H1 (cell line): ENCODE measurements around the gene HOXD12. TPM values are rescaled to one million over a fixed set of nuclear protein-coding genes. Genes with fewer than 3 reads are reported as not detected.

Experiments used
- CTCF ChIA-PET: fragments of 300-600 bp; sonication (Branson Sonifier 250); formaldehyde crosslinking; loops from one replicate; lab custom pipeline; 2021; ENCODE audit not compliant: partially characterized antibody; lab: Charles Lee
- POLR2A ChIA-PET: fragments of 300-600 bp; sonication (Branson Sonifier 250); formaldehyde crosslinking; loops from one replicate; lab custom pipeline; 2021; ENCODE audit warnings: inconsistent platforms; ENCODE audit not compliant: partially characterized antibody; lab: Charles Lee
- DNase-seq, 2 experiments: peaks; one replicate each; pipeline versions ENCODE4 v3.0.0 to v3.0.0-alpha.2; 2010 to 2022; ENCODE audit warnings: low spot score in 2 of 2, low read depth in 1 of 2, mixed read lengths in 1 of 2
- FAIRE-seq: peaks from 2 replicates; lab custom pipeline; 2011; peaks lifted over from hg19 to GRCh38; lab: Jason Lieb, UNC
- H2AFZ ChIP-seq: 2 replicates; pipeline ENCODE4 v1.8.1; 2012; ENCODE audit warnings: low read length, inconsistent platforms
- H2AK5ac ChIP-seq: 2 replicates; pipeline ENCODE4 v1.6.1; 2013; ENCODE audit warnings: low read depth, low read length
- H2BK120ac ChIP-seq: replicated peaks from 2 replicates; pipeline ENCODE3; 2013; ENCODE audit warnings: low read depth, low read length, inconsistent platforms
- H2BK12ac ChIP-seq: 2 replicates; pipeline ENCODE4 v1.6.1; 2013; ENCODE audit warnings: low read depth, low read length
- H2BK15ac ChIP-seq: 2 replicates; pipeline ENCODE4 v1.6.1; 2013; ENCODE audit warnings: low read length
- H2BK20ac ChIP-seq: 2 replicates; pipeline ENCODE4 v1.6.1; 2013; ENCODE audit warnings: low read length
- H2BK5ac ChIP-seq: 2 replicates; pipeline ENCODE4 v1.6.1; 2013; ENCODE audit warnings: low read depth, low read length
- H3K14ac ChIP-seq: 2 replicates; pipeline ENCODE4 v1.6.1; 2013; ENCODE audit warnings: inconsistent platforms; ENCODE audit not compliant: insufficient read length
- H3K18ac ChIP-seq: 2 replicates; pipeline ENCODE4 v1.6.1; 2013; ENCODE audit warnings: low read length; ENCODE audit errors: extremely low read depth
- H3K23ac ChIP-seq: 2 replicates; pipeline ENCODE4 v1.6.1; 2013; ENCODE audit warnings: inconsistent platforms; ENCODE audit not compliant: insufficient read length
- H3K23me2 ChIP-seq: 2 replicates; pipeline ENCODE4 v1.6.1; 2013; ENCODE audit warnings: low read depth, low read length
- H3K27ac ChIP-seq: 2 replicates; pipeline ENCODE4 v1.6.1; 2011; ENCODE audit warnings: low read depth, low read length, inconsistent platforms
- H3K27me3 ChIP-seq, 4 experiments: replicated peaks in 1 of 4; 1 replicate in 1 of 4; 2 replicates in 3 of 4; pipeline versions ENCODE4 v1.6.1 to v1.8.1; 2011 to 2013; ENCODE audit warnings: low read length in 3 of 4, mild to moderate bottlenecking in 3 of 4, inconsistent platforms in 2 of 4, mixed read lengths in 2 of 4, moderate library complexity in 1 of 4; ENCODE audit not compliant: control insufficient read depth in 3 of 4, insufficient read depth in 3 of 4; ENCODE audit errors: extremely low read depth in 1 of 4
- H3K36me3 ChIP-seq, 4 experiments: 2 replicates each; pipeline versions ENCODE4 v1.6.1 to v1.8.1; 2011 to 2013; ENCODE audit warnings: mild to moderate bottlenecking in 4 of 4, low read length in 3 of 4, moderate library complexity in 2 of 4, control low read depth in 1 of 4, inconsistent platforms in 1 of 4; ENCODE audit not compliant: insufficient read depth in 4 of 4, control insufficient read depth in 2 of 4
- H3K4ac ChIP-seq: replicated peaks from 2 replicates; pipeline ENCODE3; 2013; ENCODE audit warnings: low read length, low read depth, mixed read lengths, inconsistent platforms; ENCODE audit not compliant: insufficient read length
- H3K4me1 ChIP-seq, 4 experiments: replicated peaks in 1 of 4; 1 replicate in 1 of 4; 2 replicates in 3 of 4; pipeline versions ENCODE4 v1.6.1 to v1.8.1; 2011 to 2013; ENCODE audit warnings: low read length in 3 of 4, inconsistent platforms in 2 of 4, mixed read lengths in 1 of 4; ENCODE audit not compliant: insufficient read depth in 4 of 4, control insufficient read depth in 3 of 4
- H3K4me2 ChIP-seq, 2 experiments: 2 replicates each; pipeline versions ENCODE4 v1.6.1 to v1.8.1; 2011 to 2013; ENCODE audit warnings: low read depth in 2 of 2, low read length in 2 of 2, control low read depth in 1 of 2, inconsistent platforms in 1 of 2, mild to moderate bottlenecking in 1 of 2; ENCODE audit not compliant: insufficient read depth in 1 of 2
- H3K4me3 ChIP-seq, 4 experiments: fragments of 200-600, 300-600 bp in 1 of 4; sonication (generic), shearing (Covaris generic), sonication (Bioruptor Twin) in 1 of 4; 2 replicates each; pipeline versions ENCODE4 v1.5.1 to v1.8.1; 2011 to 2016; ENCODE audit warnings: low read length in 4 of 4, low read depth in 3 of 4, control low read depth in 2 of 4, inconsistent platforms in 2 of 4, mild to moderate bottlenecking in 2 of 4, mixed read lengths in 1 of 4, moderate library complexity in 1 of 4; ENCODE audit not compliant: insufficient read depth in 2 of 4; ENCODE audit errors: extremely low read depth in 1 of 4
- H3K56ac ChIP-seq: replicated peaks from 2 replicates; pipeline ENCODE3; 2013; ENCODE audit warnings: low read depth, mild to moderate bottlenecking, mixed read lengths, low read length, inconsistent platforms; ENCODE audit not compliant: insufficient read length
- H3K79me1 ChIP-seq: 2 replicates; pipeline ENCODE4 v1.6.1; 2013; ENCODE audit warnings: low read depth, low read length, control low read depth
- H3K79me2 ChIP-seq, 2 experiments: 2 replicates each; pipeline versions ENCODE4 v1.6.1 to v1.8.1; 2012 to 2013; ENCODE audit warnings: low read length in 2 of 2, mild to moderate bottlenecking in 2 of 2, inconsistent platforms in 1 of 2; ENCODE audit not compliant: insufficient read depth in 2 of 2, control insufficient read depth in 1 of 2
- H3K9ac ChIP-seq, 4 experiments: replicated peaks in 1 of 4; 1 replicate in 1 of 4; 2 replicates in 3 of 4; pipeline versions ENCODE4 v1.6.1 to v1.8.1; 2011 to 2013; ENCODE audit warnings: low read depth in 3 of 4, low read length in 3 of 4, control low read depth in 2 of 4, mild to moderate bottlenecking in 2 of 4, moderate library complexity in 2 of 4, inconsistent platforms in 1 of 4; ENCODE audit errors: extremely low read depth in 1 of 4
- H3K9me3 ChIP-seq, 2 experiments: 2 replicates each; pipeline versions ENCODE4 v1.6.1 to v1.8.1; 2012 to 2013; ENCODE audit warnings: mild to moderate bottlenecking in 2 of 2, moderate library complexity in 2 of 2, control low read depth in 1 of 2, inconsistent platforms in 1 of 2, low read depth in 1 of 2, low read length in 1 of 2, mixed read lengths in 1 of 2; ENCODE audit not compliant: insufficient read depth in 2 of 2
- H4K20me1 ChIP-seq, 2 experiments: replicated peaks in 1 of 2; 2 replicates each; pipeline versions ENCODE3 to v1.8.1; 2011 to 2013; ENCODE audit warnings: inconsistent platforms in 2 of 2, low read length in 2 of 2, mild to moderate bottlenecking in 1 of 2; ENCODE audit not compliant: insufficient read depth in 2 of 2, control insufficient read depth in 1 of 2
- H4K5ac ChIP-seq: 2 replicates; pipeline ENCODE4 v1.6.1; 2013; ENCODE audit warnings: low read length, low read depth, mixed read lengths, inconsistent platforms; ENCODE audit not compliant: insufficient read length
- H4K8ac ChIP-seq: 2 replicates; pipeline ENCODE4 v1.8.0; 2013; ENCODE audit warnings: mild to moderate bottlenecking, moderate library complexity, low read length, inconsistent platforms; ENCODE audit not compliant: insufficient read depth; ENCODE audit errors: extremely low read depth
- H4K91ac ChIP-seq: replicated peaks from 2 replicates; pipeline ENCODE3; 2013; ENCODE audit warnings: low read length, mixed read lengths, inconsistent platforms; ENCODE audit not compliant: insufficient read length
- CREB1 ChIP-seq: IDR thresholded peaks from 2 replicates; pipeline ENCODE4 v1.6.1; 2012; ENCODE audit warnings: inconsistent platforms
- CTBP2 ChIP-seq: IDR thresholded peaks from 2 replicates; pipeline ENCODE4 v1.7.0; 2011; ENCODE audit warnings: borderline replicate concordance, mild to moderate bottlenecking, moderate library complexity, mixed read lengths, low read length; ENCODE audit not compliant: insufficient read depth, insufficient read length
- E2F6 ChIP-seq: IDR thresholded peaks from 2 replicates; pipeline ENCODE4 v1.6.1; 2012; ENCODE audit warnings: inconsistent platforms
- EGR1 ChIP-seq: IDR thresholded peaks from 2 replicates; pipeline ENCODE4 v1.6.1; 2011; ENCODE audit warnings: low read depth, low read length, borderline replicate concordance
- KDM4A ChIP-seq: IDR thresholded peaks from one replicate; pipeline ENCODE4 v1.7.1; 2012; ENCODE audit warnings: low read depth, mild to moderate bottlenecking, moderate library complexity, low read length, inconsistent platforms; ENCODE audit not compliant: severe bottlenecking
- SIN3A ChIP-seq, 2 experiments: IDR thresholded peaks in 1 of 2; conservative IDR thresholded peaks in 1 of 2; 2 replicates each; pipeline ENCODE4 v1.6.1; 2011 to 2012; ENCODE audit warnings: low read length in 2 of 2, improper control_type of control experiment in 1 of 2, low read depth in 1 of 2, mild to moderate bottlenecking in 1 of 2
- TCF12 ChIP-seq: IDR thresholded peaks from 2 replicates; pipeline ENCODE4 v1.6.1; 2011; ENCODE audit warnings: low read depth, mild to moderate bottlenecking, low read length
- USF2 ChIP-seq: IDR thresholded peaks from 2 replicates; pipeline ENCODE4 v1.6.1; 2011; ENCODE audit warnings: low read length, improper control_type of control experiment
- WGBS, 2 experiments: shearing (Covaris generic) in 1 of 2; methylation state at CpG; one replicate each; pipeline versions ENCODE4 v1.1.6 to v1.1.7; 2013 to 2015; ENCODE audit warnings: low lambda C conversion rate in 2 of 2, mixed read lengths in 2 of 2, inconsistent platforms in 1 of 2, low coverage in 1 of 2, missing lambda C conversion rate in 1 of 2; ENCODE audit not compliant: insufficient replicate concordance in 2 of 2, insufficient coverage in 1 of 2, insufficient read length in 1 of 2; ENCODE audit errors: extremely low coverage in 1 of 2, missing lambda C conversion rate in 1 of 2; 5-methylcytosine and 5-hydroxymethylcytosine counted together
- polyA plus RNA-seq, 7 experiments: library from polyadenylated mRNA; depleted of rRNA in 3 of 7; stranded (reverse) in 5 of 7; unstranded in 2 of 7; fragments of >200 nt in 5 of 7; fragments of 200-250 nt in 2 of 7; gene quantifications; 1 replicate in 5 of 7; 2 replicates in 1 of 7; 4 replicates in 1 of 7; pipeline versions ENCODE4 v1.2.1 to v1.2.3, GENCODE V29; 2011 to 2013; ENCODE audit warnings: missing spikeins in 2 of 7, mixed read lengths in 2 of 7
- total RNA-seq: library from RNA; stranded (reverse); fragmentation: NEBNext Ultra II Directional; extraction: Animal tissue kit (Norgen Biotek cat#: 25700); gene quantifications from 2 replicates; pipeline ENCODE4 v1.2.1, GENCODE V29; 2021

HOXD12 gene
- total and polyA plus RNA-seq, 2 of the 8 experiments (the other 6 are each of a cell fraction or from before 2014, with no cell fraction given): not detected

- Histone ChIP-seq H3K18ac (peak within 1 kb of the TSS; percentile 75; the same call in 1 of the 2 replicates), H4K20me1 (peaks cover 19 to 33% of the 10 kb centered on the region in 2 experiments), H4K91ac (no peak within 1 kb of the TSS), H3K79me1 (no peaks in the 10 kb centered on the region), H3K23ac (no peak within 1 kb of the TSS), H3K4me1 (peaks cover 0 to 20% (median 11%) of the 10 kb centered on the region in 4 experiments; a peak in 6 of 7 replicates), H2BK20ac (peak within 1 kb of the TSS; percentile 97), H3K4me2 (peak within 1 kb of the TSS; percentile 65 to 66), H3K56ac (no peak within 1 kb of the TSS), H3K4ac (no peak within 1 kb of the TSS), H4K5ac (no peak within 1 kb of the TSS), H2BK120ac (no peak within 1 kb of the TSS), H3K9ac (no peak within 1 kb of the TSS), H3K27ac (no peak within 1 kb of the TSS), H3K9me3 (no peaks in the 10 kb centered on the region; a peak in 1 of 4 replicates), H2BK15ac (peak within 1 kb of the TSS; percentile 97; the same call in 1 of the 2 replicates), H3K79me2 (no peaks in the 10 kb centered on the region), H2AK5ac (no peak within 1 kb of the TSS), H3K4me3 (peak within 1 kb of the TSS; percentile 6 to 51 (median 22); a peak in 6 of 8 replicates), H2BK5ac (peak within 1 kb of the TSS; percentile 32; the same call in 1 of the 2 replicates), H2BK12ac (peak within 1 kb of the TSS; percentile 85; the same call in 1 of the 2 replicates), H3K27me3 (peaks cover 80 to 98% (median 91%) of the 10 kb centered on the region in 4 experiments), H3K36me3 (peaks cover 0 to 5% (median 0%) of the 10 kb centered on the region in 4 experiments; a peak in 1 of 8 replicates), H2AFZ (no peak within 1 kb of the TSS), H3K23me2 (peaks cover 7% of the 10 kb centered on the region), H4K8ac (peak within 1 kb of the TSS; percentile 40; the same call in 1 of the 2 replicates), H3K14ac (no peak within 1 kb of the TSS)
- ChIA-PET CTCF (interaction anchor here (0.6 to 2.5 kb wide), 5 partner anchors 10 to 1629 kb away, joined by 3 to 12 read pairs (median 4); no protein-coding TSS in a partner anchor), POLR2A (interaction anchor here (2.1 kb wide), 1 partner anchor 10 kb away, joined by 7 read pairs; no protein-coding TSS in a partner anchor)
- TF ChIP-seq USF2 (peak; percentile 64; the same call in 1 of the 2 replicates), KDM4A (peak; percentile 76), SIN3A (conservative IDR thresholded peaks at IDR 0.05 in 1 of 2, IDR thresholded peaks at IDR 0.05 in 1 of 2; ENCODE audit: low read depth in 1 of 2, low read length in 2 of 2) (no peak), CREB1 (peak; percentile 75), TCF12 (0 out of 2 replicates have a peak, but pooled peaks have one; percentile 25), E2F6 (peak; percentile 35; the same call in 1 of the 2 replicates), CTBP2 (peak; percentile 40), EGR1 (no peak; the same call in 1 of the 2 replicates)
- WGBS, 2 experiments: 3% methylated on average over 18 of the region's 95 CpGs; no CpG with 5 or more reads in 1 of the 2 experiments
- DNase-seq: peak in 1 of 2 experiments; percentile 87
- no peak for FAIRE-seq
Measured at GRCh38 chr2:176092270-176093144, 7.1 kb upstream of the HOXD12 start, which contains the start of gene HOXD13. Gene HOXD13, plus strand, starts transcription at chr2:176092721. Its CDS starts 170 bp downstream, at chr2:176092891.
